Fibroblast of lung (primary cell): ENCODE results near the gene SLC38A3. TPM values are rescaled to one million over a fixed set of nuclear protein-coding genes. Genes with fewer than 3 reads are reported as not detected.

Experiments used
- DNase-seq, 2 donors: peaks; one replicate each; pipeline versions ENCODE4 v3.0.0 to v3.0.0-alpha.2; 2010; ENCODE audit warnings: low read depth in 2 of 2
- H2AFZ ChIP-seq: 2 replicates; pipeline ENCODE4 v1.5.1; 2012; ENCODE audit warnings: low read length, control low read depth, inconsistent platforms
- H3K27ac ChIP-seq: 2 replicates; pipeline ENCODE4 v1.5.1; 2011; ENCODE audit warnings: low read length, control low read depth; ENCODE audit not compliant: insufficient read depth
- H3K27me3 ChIP-seq: 2 replicates; pipeline ENCODE4 v1.5.1; 2011; ENCODE audit warnings: mild to moderate bottlenecking, low read length; ENCODE audit not compliant: control insufficient read depth, insufficient read depth
- H3K36me3 ChIP-seq: 2 replicates; pipeline ENCODE4 v1.5.1; 2011; ENCODE audit warnings: low read length; ENCODE audit not compliant: control insufficient read depth, insufficient read depth
- H3K4me1 ChIP-seq: 2 replicates; pipeline ENCODE4 v1.5.1; 2011; ENCODE audit warnings: low read length; ENCODE audit not compliant: control insufficient read depth, insufficient read depth; ENCODE audit errors: extremely low read depth
- H3K4me2 ChIP-seq: 2 replicates; pipeline ENCODE4 v1.5.1; 2011; ENCODE audit warnings: low read length, control low read depth; ENCODE audit not compliant: insufficient read depth; ENCODE audit errors: extremely low read depth
- H3K4me3 ChIP-seq, 4 experiments: fragments of 200-600 bp in 1 of 4; sonication (generic) in 1 of 4; replicated peaks in 1 of 4; 2 replicates each; pipeline ENCODE4 v1.5.1; 2011 to 2016; ENCODE audit warnings: low read length in 4 of 4, low read depth in 3 of 4, mild to moderate bottlenecking in 3 of 4, control low read depth in 2 of 4, inconsistent platforms in 1 of 4, mixed read lengths in 1 of 4; ENCODE audit not compliant: insufficient read depth in 1 of 4; ENCODE audit errors: control extremely low read depth in 1 of 4
- H3K79me2 ChIP-seq: 2 replicates; pipeline ENCODE4 v1.5.1; 2012; ENCODE audit warnings: mild to moderate bottlenecking, low read length, inconsistent platforms; ENCODE audit not compliant: control insufficient read depth, insufficient read depth
- H3K9ac ChIP-seq: 2 replicates; pipeline ENCODE4 v1.5.1; 2011; ENCODE audit warnings: mild to moderate bottlenecking, low read length, control low read depth; ENCODE audit not compliant: insufficient read depth
- H3K9me3 ChIP-seq: 2 replicates; pipeline ENCODE4 v1.5.1; 2012; ENCODE audit warnings: low read depth, low read length; ENCODE audit not compliant: control insufficient read depth, insufficient read depth
- H4K20me1 ChIP-seq: 2 replicates; pipeline ENCODE4 v1.5.1; 2011; ENCODE audit warnings: low read length; ENCODE audit not compliant: control insufficient read depth, insufficient read depth; ENCODE audit errors: extremely low read depth
- EZH2 ChIP-seq: IDR thresholded peaks from 2 replicates; pipeline ENCODE4 v1.5.1; 2012; ENCODE audit warnings: low read length, control low read depth, mild to moderate bottlenecking; ENCODE audit errors: missing control alignments
- polyA plus RNA-seq, 2 donors: library from polyadenylated mRNA; depleted of rRNA in 1 of 2; stranded (reverse) in 1 of 2; unstranded in 1 of 2; fragments of >200 nt; gene quantifications; 2 replicates each; pipeline ENCODE4 v1.2.1, GENCODE V29; 2011 to 2012; ENCODE audit warnings: missing spikeins in 1 of 2
- total RNA-seq: library from RNA; depleted of rRNA; stranded (reverse); fragments of >200 nt; gene quantifications from 2 replicates; pipeline ENCODE4 v1.2.1, GENCODE V29; 2014
- TF ChIP-seq, protein P1 (sequence below), 2 donors: IDR thresholded peaks in 1 of 2; conservative IDR thresholded peaks in 1 of 2; 1 replicate in 1 of 2; 2 replicates in 1 of 2; pipeline ENCODE4 v1.5.1; 2011 to 2012; ENCODE audit warnings: low read length in 2 of 2, control low read depth in 1 of 2, inconsistent platforms in 1 of 2, low read depth in 1 of 2, mild to moderate bottlenecking in 1 of 2

The SLC38A3 gene
- total and polyA plus RNA-seq, 2 donors (not counting 1 experiment from before 2014, with no cell fraction given), result 0.02 TPM; not detected in 1

DNA sequence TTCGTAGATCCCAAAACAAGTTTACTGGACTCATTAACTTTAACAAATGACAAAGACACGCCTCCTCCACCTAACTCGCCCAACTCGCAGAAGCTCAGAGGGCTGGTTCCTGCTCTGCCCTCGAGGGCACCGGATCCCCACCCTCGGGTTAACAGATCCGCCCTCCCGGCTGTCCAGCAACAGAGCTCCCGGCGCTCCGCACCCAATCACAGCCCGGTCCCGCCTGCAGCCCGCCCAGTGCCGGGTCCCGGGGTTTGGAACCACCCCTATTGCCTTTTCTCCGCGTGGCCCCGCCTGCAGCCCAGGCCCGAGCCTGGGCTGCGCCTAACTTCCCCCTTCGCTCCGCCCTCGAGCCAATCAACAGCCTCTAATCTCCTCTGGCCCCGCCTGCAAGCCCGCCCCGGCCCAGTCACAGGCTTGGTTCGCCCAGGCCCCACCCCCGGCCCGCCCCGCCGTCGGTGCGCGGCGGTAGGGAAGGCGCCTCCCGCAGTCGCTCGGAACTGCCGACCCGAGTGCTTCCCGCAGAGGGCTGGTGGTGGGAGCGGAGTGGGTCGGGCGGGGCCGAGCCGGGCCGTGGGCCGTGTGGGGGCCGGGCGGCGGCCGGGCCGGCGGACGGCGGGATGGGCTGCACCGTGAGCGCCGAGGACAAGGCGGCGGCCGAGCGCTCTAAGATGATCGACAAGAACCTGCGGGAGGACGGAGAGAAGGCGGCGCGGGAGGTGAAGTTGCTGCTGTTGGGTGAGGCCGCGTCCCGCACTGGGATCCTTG, 30.8 kb downstream of the SLC38A3 start, which contains the start of gene GNAI2:
Gene GNAI2, plus strand, starts transcription at position 489 of the 768 bp plus-strand sequence. Its CDS starts 132 bp downstream, at position 621.
- Histone ChIP-seq H3K27me3 (no peaks in the 10 kb centered on the region), H3K4me3 (peak within 1 kb of the TSS; percentile 85 to 98 (median 92)), H3K9ac (peak within 1 kb of the TSS; percentile 82), H3K36me3 (peaks cover 10% of the 10 kb centered on the region), H3K79me2 (peaks cover 49% of the 10 kb centered on the region), H3K9me3 (no peaks in the 10 kb centered on the region), H3K4me1 (peaks cover 12% of the 10 kb centered on the region), H3K27ac (peak within 1 kb of the TSS; percentile 81), H4K20me1 (no peaks in the 10 kb centered on the region), H3K4me2 (peak within 1 kb of the TSS; percentile 97), H2AFZ (no peak within 1 kb of the TSS)
- TF ChIP-seq, protein P1, sequence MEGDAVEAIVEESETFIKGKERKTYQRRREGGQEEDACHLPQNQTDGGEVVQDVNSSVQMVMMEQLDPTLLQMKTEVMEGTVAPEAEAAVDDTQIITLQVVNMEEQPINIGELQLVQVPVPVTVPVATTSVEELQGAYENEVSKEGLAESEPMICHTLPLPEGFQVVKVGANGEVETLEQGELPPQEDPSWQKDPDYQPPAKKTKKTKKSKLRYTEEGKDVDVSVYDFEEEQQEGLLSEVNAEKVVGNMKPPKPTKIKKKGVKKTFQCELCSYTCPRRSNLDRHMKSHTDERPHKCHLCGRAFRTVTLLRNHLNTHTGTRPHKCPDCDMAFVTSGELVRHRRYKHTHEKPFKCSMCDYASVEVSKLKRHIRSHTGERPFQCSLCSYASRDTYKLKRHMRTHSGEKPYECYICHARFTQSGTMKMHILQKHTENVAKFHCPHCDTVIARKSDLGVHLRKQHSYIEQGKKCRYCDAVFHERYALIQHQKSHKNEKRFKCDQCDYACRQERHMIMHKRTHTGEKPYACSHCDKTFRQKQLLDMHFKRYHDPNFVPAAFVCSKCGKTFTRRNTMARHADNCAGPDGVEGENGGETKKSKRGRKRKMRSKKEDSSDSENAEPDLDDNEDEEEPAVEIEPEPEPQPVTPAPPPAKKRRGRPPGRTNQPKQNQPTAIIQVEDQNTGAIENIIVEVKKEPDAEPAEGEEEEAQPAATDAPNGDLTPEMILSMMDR (conservative IDR thresholded peaks at IDR 0.05 in 1 of 2, IDR thresholded peaks at IDR 0.05 in 1 of 2; ENCODE audit: low read depth in 1 of 2, low read length in 2 of 2), result no peak
- no peak for TF ChIP-seq EZH2
- peak; percentile 96 to 97 for DNase-seq

DNA sequence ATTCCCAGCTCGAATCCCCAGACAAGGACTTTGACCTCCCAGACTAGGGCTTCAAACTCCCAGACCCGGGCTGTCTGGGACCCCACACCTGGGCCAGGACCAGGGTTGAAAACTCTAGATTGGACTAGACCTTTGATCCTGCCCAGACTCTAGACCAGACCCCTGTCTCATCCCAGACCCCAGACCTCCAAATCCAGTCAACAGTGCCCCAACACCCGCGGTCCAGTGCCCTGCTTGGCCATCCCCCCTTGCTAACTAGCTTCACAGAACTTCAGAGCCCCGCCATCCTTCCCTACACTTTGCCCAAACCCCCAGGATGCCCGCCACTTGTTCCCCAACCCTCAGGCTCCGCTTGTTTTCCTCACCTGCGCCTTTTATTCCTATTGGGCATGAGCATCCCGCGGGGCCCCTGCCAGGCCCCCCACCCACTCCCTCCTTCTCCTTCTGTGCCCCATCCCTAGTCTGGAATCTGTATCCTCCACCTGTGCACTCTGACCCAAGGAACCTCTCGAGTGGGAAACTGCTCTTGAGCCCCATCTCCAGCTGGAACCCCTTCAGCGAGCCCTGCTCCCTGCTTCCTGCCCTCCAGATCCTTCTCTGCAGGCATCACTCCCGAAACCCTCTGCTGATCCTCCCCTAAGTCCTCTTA, 31.5 kb downstream of the SLC38A3 start:
- Histone ChIP-seq H3K9ac (peak overlapping the region; percentile 82), H3K9me3 (no peaks in the 10 kb centered on the region), H3K27me3 (no peaks in the 10 kb centered on the region), H3K79me2 (peaks cover 56% of the 10 kb centered on the region), H4K20me1 (no peaks in the 10 kb centered on the region), H2AFZ (no peak overlapping the region), H3K4me1 (peaks cover 17% of the 10 kb centered on the region), H3K36me3 (peaks cover 10% of the 10 kb centered on the region), H3K27ac (peak overlapping the region; percentile 81), H3K4me3 (peak overlapping the region; percentile 85 to 98 (median 92)), H3K4me2 (peak overlapping the region; percentile 97)
- TF ChIP-seq, protein P1 (conservative IDR thresholded peaks at IDR 0.05 in 1 of 2, IDR thresholded peaks at IDR 0.05 in 1 of 2; ENCODE audit: low read depth in 1 of 2, low read length in 2 of 2), result no peak
- no peak for TF ChIP-seq EZH2
- no peak for DNase-seq

DNA sequence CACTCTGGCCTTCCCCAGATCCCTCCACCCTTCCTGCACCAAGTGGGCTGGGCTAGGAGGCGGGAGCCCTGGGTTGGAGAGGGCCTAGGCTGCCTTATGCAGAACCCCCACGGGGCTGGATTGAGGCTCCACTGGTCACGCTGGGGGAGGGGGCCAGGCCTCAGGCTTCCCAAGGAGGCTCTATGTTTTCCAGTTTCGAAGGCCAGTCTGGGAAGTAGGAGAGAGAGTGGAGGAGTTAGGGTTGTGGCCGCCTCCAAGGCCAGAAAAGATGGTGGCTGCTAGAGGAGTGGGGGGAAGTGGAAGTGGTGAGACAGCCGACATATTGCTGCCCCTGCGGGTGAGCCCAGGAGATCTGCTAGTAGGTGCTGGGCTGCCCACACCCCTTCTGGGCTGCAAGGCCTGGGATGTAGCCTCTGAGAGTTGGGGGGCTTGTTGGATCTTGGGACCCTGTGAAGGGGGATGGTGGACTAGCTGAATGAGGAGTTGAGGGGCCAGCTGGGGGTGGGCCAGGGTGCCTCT, 32.1 kb downstream of the SLC38A3 start:
- Histone ChIP-seq H3K4me2 (peak overlapping the region; percentile 97), H3K79me2 (peaks cover 62% of the 10 kb centered on the region), H2AFZ (no peak overlapping the region), H4K20me1 (no peaks in the 10 kb centered on the region), H3K9ac (peak overlapping the region; percentile 82), H3K36me3 (peaks cover 10% of the 10 kb centered on the region), H3K27ac (peak overlapping the region; percentile 81), H3K4me1 (peaks cover 19% of the 10 kb centered on the region), H3K27me3 (no peaks in the 10 kb centered on the region), H3K9me3 (no peaks in the 10 kb centered on the region), H3K4me3 (peak overlapping the region; percentile 85 to 98 (median 92))
- DNase-seq, result peak; percentile 42 to 48
- TF ChIP-seq EZH2, result no peak
- TF ChIP-seq, protein P1 (conservative IDR thresholded peaks at IDR 0.05 in 1 of 2, IDR thresholded peaks at IDR 0.05 in 1 of 2; ENCODE audit: low read depth in 1 of 2, low read length in 2 of 2), result no peak
